Measurements from ENCODE around the gene TSPEAR. TPM values are rescaled to one million over a fixed set of nuclear protein-coding genes. Genes with fewer than 3 reads are reported as not detected.
A peak's percentile ranks its signal among the peaks of the same experiment; 100 is the strongest.

Gene TSPEAR
- total RNA-seq, 2 donors from 2014 or later = 1.5 to 6.0 TPM

DNA sequence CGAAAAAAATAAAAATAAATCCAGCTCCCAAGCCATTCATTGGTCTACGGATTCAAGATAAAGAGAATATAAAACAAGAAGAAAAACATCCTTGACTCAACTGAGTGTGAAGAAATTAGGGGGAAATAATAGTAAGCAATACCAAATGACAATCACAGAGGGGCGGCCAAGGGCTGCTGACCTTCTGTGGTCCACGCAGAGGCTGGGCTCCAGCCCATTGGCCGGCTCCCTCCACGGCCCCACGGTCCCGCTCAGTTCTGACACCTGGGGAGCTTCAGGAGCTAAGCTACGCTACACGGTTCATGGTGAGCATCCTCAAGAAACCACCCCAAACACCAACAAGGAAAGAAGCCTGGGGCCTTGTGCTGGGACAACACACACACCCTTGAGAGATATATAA lies 14.8 kb downstream of the TSPEAR start:
- H3K4me1 Mint-ChIP-seq = peaks cover 31% of the 10 kb centered on the region
- H3K4me3 ChIP-seq (ENCODE audit: low read length) = no peak overlapping the region

GRCh38 chr21:44695641-44696040 lies 15.7 kb downstream of the TSPEAR start:
- no peak for DNase-seq
- H3K9ac ChIP-seq (ENCODE audit: extremely low read depth, low read length, poor library complexity, severe bottlenecking) = no peak overlapping the region
- 88% methylated on average over 8 of the region's 8 CpGs for WGBS, 2 experiments (ENCODE audit: insufficient coverage in 1 of 2, insufficient read length in 1 of 2)
- TF ChIP-seq, protein P1, sequence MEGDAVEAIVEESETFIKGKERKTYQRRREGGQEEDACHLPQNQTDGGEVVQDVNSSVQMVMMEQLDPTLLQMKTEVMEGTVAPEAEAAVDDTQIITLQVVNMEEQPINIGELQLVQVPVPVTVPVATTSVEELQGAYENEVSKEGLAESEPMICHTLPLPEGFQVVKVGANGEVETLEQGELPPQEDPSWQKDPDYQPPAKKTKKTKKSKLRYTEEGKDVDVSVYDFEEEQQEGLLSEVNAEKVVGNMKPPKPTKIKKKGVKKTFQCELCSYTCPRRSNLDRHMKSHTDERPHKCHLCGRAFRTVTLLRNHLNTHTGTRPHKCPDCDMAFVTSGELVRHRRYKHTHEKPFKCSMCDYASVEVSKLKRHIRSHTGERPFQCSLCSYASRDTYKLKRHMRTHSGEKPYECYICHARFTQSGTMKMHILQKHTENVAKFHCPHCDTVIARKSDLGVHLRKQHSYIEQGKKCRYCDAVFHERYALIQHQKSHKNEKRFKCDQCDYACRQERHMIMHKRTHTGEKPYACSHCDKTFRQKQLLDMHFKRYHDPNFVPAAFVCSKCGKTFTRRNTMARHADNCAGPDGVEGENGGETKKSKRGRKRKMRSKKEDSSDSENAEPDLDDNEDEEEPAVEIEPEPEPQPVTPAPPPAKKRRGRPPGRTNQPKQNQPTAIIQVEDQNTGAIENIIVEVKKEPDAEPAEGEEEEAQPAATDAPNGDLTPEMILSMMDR (conservative IDR thresholded peaks at IDR 0.05) = no peak
- peaks cover 4% of the 10 kb centered on the region for H3K36me3 Mint-ChIP-seq (ENCODE audit: low read depth)
- peak overlapping the region; percentile 36 for H3K27ac Mint-ChIP-seq
- H3K36me3 ChIP-seq (ENCODE audit: control insufficient read depth, insufficient read depth, low read length) = no peaks in the 10 kb centered on the region
- H3K9me3 Mint-ChIP-seq = peaks cover 17% of the 10 kb centered on the region
- no peak overlapping the region for H3K4me3 ChIP-seq (ENCODE audit: low read length)
- peaks cover 21% of the 10 kb centered on the region for H3K9me3 ChIP-seq (ENCODE audit: control insufficient read depth, low read length)
- no peak overlapping the region for H3K27ac ChIP-seq (ENCODE audit: low read depth, low read length)
- peaks cover 19% of the 10 kb centered on the region for H3K27me3 Mint-ChIP-seq (ENCODE audit: insufficient read depth)
- H3K4me3 Mint-ChIP-seq = no peak overlapping the region
- no peaks in the 10 kb centered on the region for H3K27me3 ChIP-seq (ENCODE audit: control insufficient read depth, insufficient read depth, low read length, poor library complexity, severe bottlenecking)
- peaks cover 35% of the 10 kb centered on the region for H3K4me1 Mint-ChIP-seq
- peaks cover 3% of the 10 kb centered on the region for H3K4me1 ChIP-seq (ENCODE audit: control insufficient read depth, insufficient read depth, low read length)

More for the DNA sequence above, 14.8 kb downstream of the TSPEAR start:
- H3K9me3 ChIP-seq (ENCODE audit: control insufficient read depth, low read length) = peaks cover 21% of the 10 kb centered on the region
- TF ChIP-seq, protein P1 (conservative IDR thresholded peaks at IDR 0.05) = no peak
- no peak overlapping the region for H3K27ac ChIP-seq (ENCODE audit: low read depth, low read length)
- Mint-ChIP-seq H3K36me3 (ENCODE audit: low read depth) (peaks cover 4% of the 10 kb centered on the region), H3K27me3 (ENCODE audit: insufficient read depth) (peaks cover 21% of the 10 kb centered on the region), H3K27ac (no peak overlapping the region), H3K9me3 (peaks cover 17% of the 10 kb centered on the region), H3K4me3 (peak overlapping the region; percentile 21)
- H3K9ac ChIP-seq (ENCODE audit: extremely low read depth, low read length, poor library complexity, severe bottlenecking) = no peak overlapping the region
- H3K4me1 ChIP-seq (ENCODE audit: control insufficient read depth, insufficient read depth, low read length) = peaks cover 3% of the 10 kb centered on the region
- WGBS, 2 experiments (ENCODE audit: insufficient coverage in 1 of 2, insufficient read length in 1 of 2) = 85% methylated on average over 10 of the region's 10 CpGs; no CpG with 5 or more reads in 1 of the 2 experiments
- H3K36me3 ChIP-seq (ENCODE audit: control insufficient read depth, insufficient read depth, low read length) = no peaks in the 10 kb centered on the region
- H3K27me3 ChIP-seq (ENCODE audit: control insufficient read depth, insufficient read depth, low read length, poor library complexity, severe bottlenecking) = no peaks in the 10 kb centered on the region
- no peak for DNase-seq

- Mint-ChIP-seq H3K36me3 (ENCODE audit: low read depth) (peaks cover 4% of the 10 kb centered on the region), H3K27ac (no peak overlapping the region), H3K4me3 (no peak overlapping the region), H3K27me3 (ENCODE audit: insufficient read depth) (peaks cover 19% of the 10 kb centered on the region), H3K9me3 (peaks cover 17% of the 10 kb centered on the region), H3K4me1 (peaks cover 39% of the 10 kb centered on the region)
- H3K4me3 ChIP-seq (ENCODE audit: low read length) = no peak overlapping the region
- 81 to 83% methylated on average over 7 to 8 of the region's 8 CpGs for WGBS, 2 experiments (ENCODE audit: insufficient coverage in 1 of 2, insufficient read length in 1 of 2)
- no peaks in the 10 kb centered on the region for H3K27me3 ChIP-seq (ENCODE audit: control insufficient read depth, insufficient read depth, low read length, poor library complexity, severe bottlenecking)
- no peak for DNase-seq
- H3K4me1 ChIP-seq (ENCODE audit: control insufficient read depth, insufficient read depth, low read length) = peaks cover 3% of the 10 kb centered on the region
- H3K9ac ChIP-seq (ENCODE audit: extremely low read depth, low read length, poor library complexity, severe bottlenecking) = no peak overlapping the region
- no peak overlapping the region for H3K27ac ChIP-seq (ENCODE audit: low read depth, low read length)
- peaks cover 21% of the 10 kb centered on the region for H3K9me3 ChIP-seq (ENCODE audit: control insufficient read depth, low read length)
- no peaks in the 10 kb centered on the region for H3K36me3 ChIP-seq (ENCODE audit: control insufficient read depth, insufficient read depth, low read length)
- TF ChIP-seq, protein P1 (conservative IDR thresholded peaks at IDR 0.05) = no peak
Observed at GRCh38 chr21:44695184-44695583, 16.2 kb downstream of the TSPEAR start.

Data from endodermal cell (in vitro differentiated cells).